HG02798 (cell line): ENCODE results near the gene ELP1.

Experiments used
- ATAC-seq: cut with Tn5 transposase; IDR thresholded peaks from one replicate; pipeline ENCODE4 v1.9.1; 2021; ENCODE audit warnings: mild to moderate bottlenecking; ENCODE audit not compliant: unreplicated experiment, poor library complexity

ELP1 gene

GRCh38 chr9:108835831-108836230, 98.1 kb downstream of the ELP1 start:
- ATAC-seq: no peak

GRCh38 chr9:108834959-108835665, 98.8 kb downstream of the ELP1 start:
- ATAC-seq: no peak

GRCh38 chr9:108832179-108832500, 101.8 kb downstream of the ELP1 start:
- no peak for ATAC-seq

- ATAC-seq: no peak
Measured at GRCh38 chr9:108831496-108832178, 102.3 kb downstream of the ELP1 start.

GRCh38 chr9:108830272-108830671, 103.7 kb downstream of the ELP1 start:
- no peak for ATAC-seq

GRCh38 chr9:108823829-108824228, 110.1 kb downstream of the ELP1 start:
- no peak for ATAC-seq
